GM10248 (cell line): ENCODE results near the gene INO80C.

Experiments used
- CTCF ChIA-PET: fragments of 300-600 bp; sonication (Branson Sonifier 250); formaldehyde crosslinking; extraction: SDS; loops from one replicate; lab custom pipeline; 2021; ENCODE audit warnings: antibody characterized with exemption; lab: Yijun Ruan, JAX
- POLR2A ChIA-PET: fragments of 350-650 bp; sonication (Branson Sonifier 250); formaldehyde crosslinking; extraction: SDS; loops from one replicate; lab custom pipeline; 2020; ENCODE audit warnings: antibody characterized with exemption; lab: Yijun Ruan, JAX
- DNase-seq: peaks from one replicate; pipeline ENCODE4 v3.0.0; 2012; ENCODE audit errors: extremely low spot score
- CTCF ChIP-seq: IDR thresholded peaks from 2 replicates; pipeline ENCODE4 v1.5.1; 2012; ENCODE audit warnings: mild to moderate bottlenecking, low read depth; ENCODE audit errors: extremely low read depth, missing control alignments, control extremely low read depth

The INO80C gene, protein sequence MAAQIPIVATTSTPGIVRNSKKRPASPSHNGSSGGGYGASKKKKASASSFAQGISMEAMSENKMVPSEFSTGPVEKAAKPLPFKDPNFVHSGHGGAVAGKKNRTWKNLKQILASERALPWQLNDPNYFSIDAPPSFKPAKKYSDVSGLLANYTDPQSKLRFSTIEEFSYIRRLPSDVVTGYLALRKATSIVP

DNA sequence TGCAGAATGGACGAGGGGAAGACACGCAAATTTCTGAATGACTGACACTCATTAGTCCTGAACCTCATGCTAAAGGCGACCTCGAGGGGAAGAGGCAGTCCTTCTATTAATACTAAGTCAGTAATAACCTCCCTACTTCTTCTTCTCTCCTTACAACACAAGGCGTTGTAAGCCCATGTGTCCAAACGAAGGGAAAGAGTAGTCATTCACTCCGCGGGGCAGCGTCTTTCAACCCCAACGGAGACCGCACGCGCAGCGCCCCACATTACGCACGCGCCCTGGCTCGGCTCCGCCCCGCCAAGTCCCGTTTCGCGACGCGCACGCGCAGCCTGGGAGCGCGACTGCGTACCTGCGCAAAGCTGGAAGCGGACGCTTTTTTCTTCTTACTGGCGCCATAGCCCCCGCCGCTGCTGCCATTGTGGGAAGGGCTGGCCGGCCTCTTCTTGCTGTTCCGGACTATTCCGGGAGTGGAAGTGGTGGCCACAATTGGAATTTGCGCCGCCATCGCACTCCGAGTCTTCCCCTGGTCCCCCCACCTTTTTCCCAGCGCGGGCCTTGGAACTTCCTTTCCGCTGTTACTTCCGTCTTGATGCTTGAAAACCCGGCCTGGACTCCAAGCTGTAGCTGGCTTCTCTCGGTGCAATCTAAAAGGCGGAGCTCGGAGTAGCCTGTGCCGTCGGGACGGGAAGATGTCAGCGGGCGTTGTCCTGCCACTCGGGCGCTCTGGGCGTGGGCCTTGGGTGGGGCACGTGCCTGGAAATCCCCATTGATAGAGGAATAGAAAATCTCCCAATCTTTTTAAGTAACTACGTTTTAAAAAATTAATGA, at the start of gene INO80C:
TSS of gene INO80C (minus strand) at position 591 of the 828 bp plus-strand sequence. CDS start at position 505, 86 bp downstream.
- TF ChIP-seq CTCF = no peak
- CTCF ChIA-PET = interaction anchor here (0.6 to 3.6 kb wide), 7 partner anchors 12 to 31 kb away, joined by 3 to 16 read pairs (median 4); no protein-coding TSS in a partner anchor
- DNase-seq = peak; percentile 94
- POLR2A ChIA-PET = interaction anchor here (0.5 to 2.0 kb wide), 2 partner anchors 19 to 102 kb away, joined by 7 to 10 read pairs; no protein-coding TSS in a partner anchor

DNA sequence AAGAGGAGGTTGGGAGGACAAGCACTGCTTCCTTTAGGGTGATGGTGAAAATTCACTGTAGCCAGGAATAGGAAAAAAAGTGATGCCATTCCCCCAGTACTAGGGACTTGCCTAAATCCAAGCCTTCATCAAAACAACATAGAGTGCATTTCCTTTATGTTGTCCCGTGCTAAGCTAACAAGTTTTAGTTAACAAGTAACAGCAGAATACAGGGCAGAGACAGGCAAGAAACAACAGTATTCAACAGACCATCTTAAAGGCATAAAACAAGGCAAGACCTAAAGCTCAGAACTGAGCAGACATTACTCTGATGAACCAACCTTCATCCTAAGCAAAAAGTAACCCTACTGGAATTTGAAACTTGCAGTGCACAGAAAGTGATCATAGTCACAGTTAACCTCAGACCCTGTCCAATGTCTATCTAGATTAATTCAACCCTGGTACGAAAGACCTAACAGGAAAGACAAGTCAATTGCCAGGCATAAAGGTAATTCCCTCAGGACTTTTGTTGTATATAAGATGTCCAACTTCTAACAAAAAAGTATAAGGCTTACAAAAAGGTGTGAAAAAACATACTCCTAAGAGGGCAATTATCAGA, 49.3 kb upstream of the INO80C start:
- no peak for DNase-seq
- POLR2A ChIA-PET = no interaction called here
- CTCF ChIA-PET = interaction anchor here (1.0 kb wide), 1 partner anchor 9 kb away, joined by 4 read pairs; no protein-coding TSS in a partner anchor
- no peak for TF ChIP-seq CTCF

DNA sequence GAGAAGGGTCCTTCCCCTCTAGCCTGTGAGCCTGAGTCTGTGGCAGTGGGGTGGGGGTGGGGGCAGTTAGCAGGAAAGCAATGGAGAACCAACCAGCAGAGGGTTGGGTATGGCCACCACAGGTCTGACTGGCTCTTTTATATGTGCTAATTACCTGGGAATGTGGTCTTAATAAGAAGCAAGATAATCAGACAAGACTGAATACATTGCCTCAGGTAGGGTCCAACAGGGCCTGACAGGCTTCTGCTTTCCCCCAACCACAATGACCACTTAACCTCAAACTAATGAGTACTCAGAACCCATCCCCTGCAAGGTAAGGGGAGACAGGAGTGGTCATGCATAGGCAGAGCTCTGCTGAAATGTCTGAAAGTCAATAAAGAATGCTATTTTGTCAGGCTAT, 44.6 kb upstream of the INO80C start:
- TF ChIP-seq CTCF = no peak
- ChIA-PET CTCF (no interaction called here), POLR2A (no interaction called here)
- no peak for DNase-seq

DNA sequence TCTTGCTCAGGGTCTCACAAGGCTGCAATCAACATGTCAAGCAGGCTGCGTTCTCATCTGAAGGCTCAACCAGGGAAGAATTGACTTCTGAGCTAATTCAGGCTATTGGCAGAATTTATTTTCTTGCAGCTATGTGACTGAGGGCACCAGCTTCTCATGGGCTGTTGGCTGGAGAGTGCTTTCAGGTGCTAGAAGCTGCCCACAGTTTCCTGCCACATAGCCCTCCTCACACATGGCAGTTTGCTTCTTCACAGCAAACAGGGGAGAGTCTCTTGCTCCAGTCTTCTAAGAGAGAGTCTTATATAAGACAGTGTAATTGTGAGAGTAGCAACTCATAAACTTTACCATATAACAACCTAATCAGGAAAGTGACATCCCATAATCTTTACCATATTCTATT, 37.5 kb upstream of the INO80C start:
- POLR2A ChIA-PET = no interaction called here
- CTCF ChIA-PET = interaction anchor here (1.4 to 1.6 kb wide), 2 partner anchors 23 to 26 kb away, joined by 3 to 4 read pairs; no protein-coding TSS in a partner anchor
- no peak for TF ChIP-seq CTCF
- DNase-seq = no peak

GRCh38 chr18:35533916-35534405, 36.2 kb upstream of the INO80C start:
- CTCF ChIA-PET = interaction anchor here (1.4 kb wide), 1 partner anchor 25 kb away, joined by 3 read pairs; no protein-coding TSS in a partner anchor
- TF ChIP-seq CTCF = no peak
- DNase-seq = no peak
- POLR2A ChIA-PET = no interaction called here

DNA sequence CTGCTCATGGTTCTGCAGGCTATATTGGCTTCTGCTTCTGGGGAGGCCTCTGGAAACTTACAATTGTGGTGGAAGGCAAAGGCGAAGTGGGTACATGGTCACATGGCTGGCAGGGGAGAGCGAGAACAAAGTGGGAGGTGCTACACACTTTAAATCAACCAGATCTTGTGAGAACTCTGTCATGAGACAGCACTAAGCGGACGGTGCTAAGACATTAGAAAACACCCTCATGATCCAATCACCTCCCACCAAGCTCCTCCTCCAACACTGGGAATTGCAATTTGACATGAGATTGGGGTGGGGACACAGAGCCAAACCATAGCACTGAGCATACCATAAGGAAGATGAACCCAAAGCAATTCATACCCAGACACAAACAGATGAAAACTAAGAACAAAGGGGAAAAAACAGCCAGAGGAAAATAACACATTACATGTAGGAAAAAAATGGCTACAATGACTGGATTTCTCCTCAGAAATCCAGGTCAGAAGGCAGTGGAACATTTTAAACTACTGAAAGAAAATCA, 31.1 kb upstream of the INO80C start:
- no peak for DNase-seq
- ChIA-PET CTCF (no interaction called here), POLR2A (no interaction called here)

More for the DNA sequence above, 31.1 kb upstream of the INO80C start:
- TF ChIP-seq CTCF = no peak
